H1 (cell line): Measurements from ENCODE around the gene ATP6V1C2.

Experiments used
- ASH2L ChIP-seq: fragments of 200-600, 300-600 bp; sonication (generic); IDR thresholded peaks from one replicate; pipeline ENCODE4 v1.7.1; 2017; ENCODE audit warnings: low read length
- ATF3 ChIP-seq: IDR thresholded peaks from 2 replicates; pipeline ENCODE4 v1.6.1; 2011; ENCODE audit warnings: low read depth, mild to moderate bottlenecking, low read length; ENCODE audit not compliant: insufficient read depth
- CEBPB ChIP-seq: IDR thresholded peaks from 2 replicates; pipeline ENCODE4 v1.6.1; 2012; ENCODE audit warnings: low read depth, low read length
- CTCF ChIP-seq, 3 experiments: IDR thresholded peaks; 1 replicate in 2 of 3; 2 replicates in 1 of 3; pipeline versions ENCODE4 v1.5.1 to v1.6.1; 2011; ENCODE audit warnings: low read length in 3 of 3, mild to moderate bottlenecking in 3 of 3, inconsistent platforms in 2 of 3, low read depth in 1 of 3, moderate library complexity in 1 of 3; ENCODE audit not compliant: insufficient read depth in 1 of 3; ENCODE audit errors: control extremely low read depth in 1 of 3
- EZH2 ChIP-seq: fragments of 200-600 bp; sonication (generic); IDR thresholded peaks from 2 replicates; pipeline ENCODE4 v1.7.1; 2012; ENCODE audit warnings: low read depth, mild to moderate bottlenecking, moderate library complexity, low read length, inconsistent platforms; ENCODE audit not compliant: severe bottlenecking
- JUND ChIP-seq: IDR thresholded peaks from 2 replicates; pipeline ENCODE4 v1.6.1; 2011; ENCODE audit warnings: mild to moderate bottlenecking, improper control_type of control experiment, low read length
- POLR2A ChIP-seq, 2 experiments: IDR thresholded peaks; 1 replicate in 1 of 2; 2 replicates in 1 of 2; pipeline ENCODE4 v1.6.1; 2011; ENCODE audit warnings: low read depth in 2 of 2, low read length in 2 of 2, mild to moderate bottlenecking in 2 of 2; ENCODE audit errors: control extremely low read depth in 1 of 2
- POLR2AphosphoS5 ChIP-seq: IDR thresholded peaks from 2 replicates; pipeline ENCODE4 v1.6.1; 2011; ENCODE audit warnings: low read depth, low read length
- SIN3A ChIP-seq, 2 experiments: IDR thresholded peaks in 1 of 2; conservative IDR thresholded peaks in 1 of 2; 2 replicates each; pipeline ENCODE4 v1.6.1; 2011 to 2012; ENCODE audit warnings: low read length in 2 of 2, improper control_type of control experiment in 1 of 2, low read depth in 1 of 2, mild to moderate bottlenecking in 1 of 2
- SP1 ChIP-seq: IDR thresholded peaks from 2 replicates; pipeline ENCODE4 v1.6.1; 2011; ENCODE audit warnings: low read depth, low read length
- SUZ12 ChIP-seq: fragments of 200-600 bp; sonication (generic); IDR thresholded peaks from 2 replicates; pipeline ENCODE4 v1.6.1; 2012; ENCODE audit warnings: mild to moderate bottlenecking, inconsistent platforms, low read length, moderate library complexity, mixed read lengths
- TAF1 ChIP-seq: IDR thresholded peaks from 2 replicates; pipeline ENCODE4 v1.6.1; 2011; ENCODE audit warnings: mild to moderate bottlenecking, low read depth, low read length
- TEAD4 ChIP-seq: IDR thresholded peaks from 2 replicates; pipeline ENCODE4 v1.6.1; 2012; ENCODE audit warnings: low read depth, low read length, inconsistent platforms, mixed read lengths
- ZNF274 ChIP-seq: IDR thresholded peaks from 2 replicates; pipeline ENCODE4 v1.7.0; 2012; ENCODE audit warnings: low read length, borderline replicate concordance; ENCODE audit errors: extremely low read depth

GRCh38 chr2:10818984-10819383, 97.6 kb downstream of the ATP6V1C2 start:
- TF ChIP-seq EZH2 = no peak
- no peak for TF ChIP-seq SIN3A (conservative IDR thresholded peaks at IDR 0.05 in 1 of 2, IDR thresholded peaks at IDR 0.05 in 1 of 2; ENCODE audit: low read depth in 1 of 2, low read length in 2 of 2)
- no peak for TF ChIP-seq ATF3
- TF ChIP-seq CEBPB = no peak
- no peak for TF ChIP-seq POLR2AphosphoS5
- TF ChIP-seq TEAD4 = no peak
- TF ChIP-seq CTCF (IDR thresholded peaks at IDR 0.05; ENCODE audit: control extremely low read depth in 1 of 3, insufficient read depth in 1 of 3, low read depth in 1 of 3, low read length in 3 of 3) = no peak
- no peak for TF ChIP-seq POLR2A (IDR thresholded peaks at IDR 0.05; ENCODE audit: control extremely low read depth in 1 of 2, low read depth in 2 of 2, low read length in 2 of 2)
- TF ChIP-seq JUND = no peak
- TF ChIP-seq SP1 = no peak
- TF ChIP-seq ZNF274 = no peak
- TF ChIP-seq ASH2L = no peak
- no peak for TF ChIP-seq TAF1
- TF ChIP-seq SUZ12 = no peak
